G401.6 (cell line): Measurements from ENCODE around the gene SLC18B1.

Experiments used
- FAIRE-seq: peaks from 2 replicates; lab custom pipeline; 2012; peaks lifted over from hg19 to GRCh38; lab: Jason Lieb, UNC

SLC18B1 gene

DNA sequence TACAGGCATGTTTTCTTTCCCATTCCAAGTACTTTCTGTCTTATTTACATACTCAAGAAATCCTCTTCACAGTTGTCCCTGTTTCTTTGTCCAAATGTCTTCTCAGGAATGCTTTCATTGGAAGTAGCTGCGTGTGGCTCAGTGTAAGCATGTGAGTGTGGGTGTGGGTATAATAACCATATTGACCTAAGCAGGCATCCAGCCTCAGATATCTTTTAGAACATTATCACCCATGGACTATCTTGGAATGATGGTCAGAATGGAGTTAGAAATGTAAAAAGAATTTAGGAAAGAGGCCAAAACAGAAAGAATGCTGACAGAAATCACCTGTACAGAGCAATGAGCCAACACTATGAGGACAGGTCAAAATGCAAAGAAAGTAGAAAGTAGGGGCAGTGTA, 57.2 kb downstream of the SLC18B1 start:
- FAIRE-seq: no peak

DNA sequence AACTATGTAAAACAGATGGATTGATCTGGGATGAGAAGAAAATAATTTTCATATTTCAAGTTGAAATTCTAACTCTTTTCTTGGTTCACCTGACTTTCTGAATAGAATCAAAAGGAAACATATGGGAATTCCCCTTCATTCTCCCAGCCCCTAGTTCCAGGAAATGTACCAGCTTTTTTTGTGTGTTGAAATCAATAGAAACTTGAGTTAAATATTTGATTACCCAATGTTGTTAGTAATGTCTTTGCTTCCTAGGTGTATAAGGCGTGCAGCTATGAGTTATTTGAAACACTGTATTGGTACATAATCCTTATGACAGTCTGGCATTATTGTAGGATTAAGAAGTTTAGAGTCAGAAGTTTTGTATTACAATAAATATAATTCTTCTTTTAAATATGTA, 62.2 kb downstream of the SLC18B1 start:
- no peak for FAIRE-seq

DNA sequence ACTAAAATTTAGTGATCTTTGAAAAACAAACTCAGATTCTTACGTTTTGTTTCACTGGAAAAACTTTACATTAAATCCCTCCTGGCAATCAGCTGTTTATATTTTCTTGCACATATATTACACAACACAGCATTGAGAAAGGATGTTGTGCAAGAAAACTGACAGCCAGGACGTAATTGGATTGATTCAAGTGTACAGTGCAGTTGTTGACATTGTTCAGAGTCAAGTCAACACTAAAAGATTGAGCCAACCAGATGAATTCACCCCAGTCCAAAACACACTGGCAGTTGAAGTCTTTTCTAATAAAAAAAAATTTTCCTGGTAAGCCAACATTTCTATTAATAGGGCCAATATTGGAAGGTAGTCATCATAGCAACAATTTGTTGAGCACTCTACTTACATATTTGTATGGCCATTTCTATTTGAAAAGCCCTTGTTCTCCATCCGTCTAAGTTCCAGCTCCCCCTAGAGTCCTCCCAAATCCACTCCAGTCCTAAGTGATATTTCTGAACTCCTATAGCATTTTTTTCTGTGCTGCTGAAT, 63.7 kb downstream of the SLC18B1 start:
- FAIRE-seq: no peak

DNA sequence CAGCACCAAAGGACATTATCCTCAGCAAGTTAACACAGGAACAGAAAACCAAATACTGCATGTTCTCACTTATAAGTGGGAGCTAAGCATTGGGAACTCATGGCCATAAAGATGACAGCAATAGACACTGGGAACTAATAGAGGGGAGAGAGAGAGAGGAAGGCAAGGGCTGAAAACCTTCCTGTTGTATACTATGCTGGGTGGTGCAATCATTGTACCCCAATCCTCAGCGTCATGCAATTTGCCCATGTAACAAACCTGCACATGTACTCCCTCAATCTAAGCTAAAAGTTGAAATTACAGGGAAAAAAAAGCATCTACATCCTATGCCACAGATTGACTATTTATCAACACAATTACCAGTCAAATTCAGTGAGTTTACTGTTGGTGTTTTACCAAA, 64.6 kb downstream of the SLC18B1 start:
- FAIRE-seq: no peak

DNA sequence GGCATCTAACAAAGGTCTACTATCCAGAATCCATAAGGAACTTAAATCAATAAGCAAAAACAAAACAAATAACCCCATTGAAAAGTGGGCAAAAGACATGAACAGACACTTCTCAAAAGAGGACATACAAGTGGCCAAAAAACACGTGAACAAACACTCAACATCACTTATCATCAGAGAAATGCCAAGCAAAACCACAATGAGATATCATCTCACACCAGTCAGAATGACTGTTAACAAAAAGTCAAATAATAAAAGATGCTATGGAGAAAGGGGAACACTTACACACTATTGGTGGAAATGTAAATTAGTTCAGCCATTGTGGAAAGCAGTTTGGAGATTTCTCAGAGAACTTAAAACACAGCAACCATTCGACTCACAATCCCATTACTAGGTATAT, 65.2 kb downstream of the SLC18B1 start:
- FAIRE-seq: no peak

DNA sequence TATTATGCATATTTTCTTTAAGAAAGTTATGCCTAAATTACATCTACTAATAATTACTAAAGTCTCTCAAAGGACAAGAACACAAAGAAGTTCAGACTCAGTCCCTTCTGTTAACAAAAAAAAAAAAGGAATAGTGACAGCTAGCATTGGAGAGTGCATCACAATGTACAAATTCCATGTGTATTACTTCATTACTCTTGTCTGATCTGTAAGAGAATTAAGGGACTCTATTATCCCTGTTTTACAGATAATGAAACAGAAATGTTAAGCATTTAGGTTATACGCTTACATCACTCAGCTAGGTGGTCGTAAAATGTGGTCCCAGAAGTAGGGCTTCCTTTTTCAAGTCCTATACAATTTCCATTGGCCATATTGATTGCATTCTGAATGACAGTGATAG, 67.4 kb downstream of the SLC18B1 start:
- FAIRE-seq: no peak

DNA sequence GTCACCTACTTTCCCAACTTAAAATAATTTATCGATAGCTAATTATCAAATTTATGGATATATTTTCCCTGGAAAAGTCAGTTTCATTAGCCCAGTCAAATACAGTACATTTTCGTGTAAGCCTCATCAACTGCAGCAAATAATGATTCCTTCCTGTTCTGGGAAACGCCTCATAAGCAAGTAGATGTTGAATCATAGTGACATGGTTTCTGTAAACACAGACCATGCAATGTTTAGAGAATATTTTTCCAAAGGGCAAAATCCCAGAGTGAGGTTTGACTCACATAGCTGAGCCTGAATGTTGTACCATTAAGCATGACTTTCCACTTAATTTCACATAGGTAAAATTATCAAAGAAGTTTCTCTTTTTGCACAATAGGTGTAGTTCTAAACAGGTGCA, 67.9 kb downstream of the SLC18B1 start:
- FAIRE-seq: no peak

DNA sequence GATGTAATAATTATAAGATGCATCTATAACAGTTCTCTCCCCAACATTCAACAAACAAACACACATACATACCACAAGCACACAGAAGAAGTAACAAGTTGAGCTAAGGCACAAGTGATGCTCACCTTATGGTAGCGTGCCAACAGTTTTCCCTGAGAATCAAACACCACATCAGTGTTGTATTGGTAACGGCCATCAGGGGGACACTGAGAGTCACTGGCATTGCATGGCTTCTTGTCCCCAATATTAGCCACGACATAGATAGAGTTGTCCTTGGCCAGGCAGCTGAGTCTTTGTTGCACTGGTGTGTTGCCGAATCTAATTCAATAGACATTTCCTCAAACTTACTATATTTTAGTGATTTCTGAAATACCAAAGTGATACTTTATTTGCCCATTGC, 69.8 kb downstream of the SLC18B1 start:
- FAIRE-seq: no peak

DNA sequence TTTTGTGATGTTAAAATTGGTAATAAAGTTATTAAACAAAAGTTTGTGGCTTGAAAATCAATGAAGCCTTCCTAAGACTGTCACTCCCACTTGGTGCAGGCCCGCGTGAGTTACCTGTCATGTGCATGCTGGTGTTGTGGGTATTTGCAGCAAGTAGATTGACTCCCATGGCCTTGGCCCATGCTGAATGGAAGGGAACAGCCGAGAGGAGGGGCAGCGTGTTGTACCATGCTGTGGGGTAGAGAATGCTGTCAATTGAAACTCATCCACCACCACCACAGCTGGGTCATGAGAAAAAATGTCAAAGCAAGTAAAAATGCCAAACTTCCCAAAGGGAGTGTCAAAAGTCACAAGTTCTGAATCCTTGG, 71.8 kb downstream of the SLC18B1 start:
- no peak for FAIRE-seq

DNA sequence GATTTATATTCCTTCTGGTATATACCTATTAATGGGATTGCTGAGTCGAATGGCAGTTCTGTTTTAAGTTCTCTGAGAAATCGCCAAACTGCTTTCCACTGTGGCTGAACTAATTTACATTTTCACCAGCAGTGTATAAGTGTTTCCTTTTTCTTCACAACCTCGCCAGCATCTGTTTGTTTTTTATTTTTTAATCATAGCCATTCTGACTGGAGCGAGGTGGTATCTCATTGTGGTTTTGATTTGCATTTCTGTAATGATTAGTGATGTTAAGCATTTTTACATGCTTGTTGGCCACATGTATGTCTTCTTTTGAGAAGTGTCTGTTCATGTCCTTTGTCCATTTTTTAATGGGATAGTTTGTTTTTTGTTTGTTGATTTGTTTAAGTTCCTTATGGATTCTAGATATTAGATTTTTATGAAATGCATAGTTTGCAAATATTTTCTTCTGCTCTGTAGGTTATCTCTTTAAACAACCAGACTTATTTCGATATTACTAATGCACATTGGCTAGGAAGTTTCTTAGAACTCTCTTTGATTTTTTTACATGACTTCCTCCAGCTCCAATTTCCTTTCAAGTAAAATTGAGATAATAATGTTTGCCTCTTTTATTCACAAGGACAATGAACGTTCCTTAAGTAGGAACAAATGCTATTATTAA, 72.4 kb downstream of the SLC18B1 start:
- FAIRE-seq: no peak

DNA sequence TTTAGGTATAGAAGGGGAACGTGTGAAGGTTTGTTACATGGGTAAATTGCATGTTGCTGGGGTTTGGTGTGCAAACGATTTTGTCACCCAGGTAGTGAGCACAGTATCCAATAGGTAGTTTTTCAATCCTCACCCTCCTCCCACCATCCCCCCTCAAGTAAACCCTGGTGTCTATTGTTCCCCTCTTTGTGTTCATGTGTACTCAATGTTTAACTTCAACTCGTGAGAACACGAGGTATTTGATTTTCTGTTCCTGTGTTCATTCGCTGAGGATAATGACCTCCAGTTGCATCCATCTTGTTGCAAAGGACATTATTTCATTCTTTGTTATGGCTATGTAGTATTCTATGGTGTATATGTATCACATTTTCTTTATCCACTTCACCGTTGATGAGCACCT, 73.0 kb downstream of the SLC18B1 start:
- no peak for FAIRE-seq

DNA sequence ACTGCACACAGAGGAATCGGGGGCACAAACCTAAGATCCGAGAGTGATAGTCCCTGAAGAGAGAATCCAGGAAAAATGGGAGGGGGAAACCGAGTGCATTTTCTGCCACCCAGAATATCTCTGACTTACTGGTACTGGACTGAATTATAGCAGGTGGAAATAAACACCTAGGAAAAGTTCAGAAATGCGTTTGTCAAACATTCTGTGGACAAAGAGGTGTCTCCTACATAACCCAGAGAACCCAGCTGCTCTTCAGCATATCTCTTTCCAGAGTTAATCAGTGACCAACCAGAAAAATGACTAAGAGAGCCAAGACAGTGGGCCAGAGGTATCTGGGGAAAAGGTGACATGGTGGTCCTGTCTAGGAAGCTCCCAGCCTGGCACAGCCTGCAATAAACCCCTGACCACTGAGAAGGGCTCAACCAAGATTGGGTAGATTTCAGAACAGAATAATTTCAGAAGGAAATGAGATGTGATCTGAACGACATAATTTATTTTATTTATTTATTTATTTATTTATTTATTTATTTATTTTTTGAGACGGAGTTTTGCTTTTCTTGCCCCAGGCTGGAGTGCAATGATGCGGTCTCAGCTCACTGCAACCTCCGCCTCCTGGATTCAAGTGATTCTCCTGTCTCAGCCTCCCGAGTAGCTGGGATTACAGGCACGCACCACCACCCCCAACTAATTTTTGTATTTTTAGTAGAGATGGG, 78.5 kb downstream of the SLC18B1 start:
- no peak for FAIRE-seq
